Fibroblast of lung (primary cell): ENCODE results near the gene ANKRD28. TPM values are rescaled to one million over a fixed set of nuclear protein-coding genes. Genes with fewer than 3 reads are reported as not detected.
A peak's percentile ranks its signal among the peaks of the same experiment; 100 is the strongest.

Experiments
- DNase-seq, 2 donors: peaks; one replicate each; pipeline versions ENCODE4 v3.0.0 to v3.0.0-alpha.2; 2010; ENCODE audit warnings: low read depth in 2 of 2
- H2AFZ ChIP-seq: 2 replicates; pipeline ENCODE4 v1.5.1; 2012; ENCODE audit warnings: low read length, control low read depth, inconsistent platforms
- H3K27ac ChIP-seq: 2 replicates; pipeline ENCODE4 v1.5.1; 2011; ENCODE audit warnings: low read length, control low read depth; ENCODE audit not compliant: insufficient read depth
- H3K27me3 ChIP-seq: 2 replicates; pipeline ENCODE4 v1.5.1; 2011; ENCODE audit warnings: mild to moderate bottlenecking, low read length; ENCODE audit not compliant: control insufficient read depth, insufficient read depth
- H3K36me3 ChIP-seq: 2 replicates; pipeline ENCODE4 v1.5.1; 2011; ENCODE audit warnings: low read length; ENCODE audit not compliant: control insufficient read depth, insufficient read depth
- H3K4me1 ChIP-seq: 2 replicates; pipeline ENCODE4 v1.5.1; 2011; ENCODE audit warnings: low read length; ENCODE audit not compliant: control insufficient read depth, insufficient read depth; ENCODE audit errors: extremely low read depth
- H3K4me2 ChIP-seq: 2 replicates; pipeline ENCODE4 v1.5.1; 2011; ENCODE audit warnings: low read length, control low read depth; ENCODE audit not compliant: insufficient read depth; ENCODE audit errors: extremely low read depth
- H3K4me3 ChIP-seq, 4 experiments: fragments of 200-600 bp in 1 of 4; sonication (generic) in 1 of 4; replicated peaks in 1 of 4; 2 replicates each; pipeline ENCODE4 v1.5.1; 2011 to 2016; ENCODE audit warnings: low read length in 4 of 4, low read depth in 3 of 4, mild to moderate bottlenecking in 3 of 4, control low read depth in 2 of 4, inconsistent platforms in 1 of 4, mixed read lengths in 1 of 4; ENCODE audit not compliant: insufficient read depth in 1 of 4; ENCODE audit errors: control extremely low read depth in 1 of 4
- H3K79me2 ChIP-seq: 2 replicates; pipeline ENCODE4 v1.5.1; 2012; ENCODE audit warnings: mild to moderate bottlenecking, low read length, inconsistent platforms; ENCODE audit not compliant: control insufficient read depth, insufficient read depth
- H3K9ac ChIP-seq: 2 replicates; pipeline ENCODE4 v1.5.1; 2011; ENCODE audit warnings: mild to moderate bottlenecking, low read length, control low read depth; ENCODE audit not compliant: insufficient read depth
- H3K9me3 ChIP-seq: 2 replicates; pipeline ENCODE4 v1.5.1; 2012; ENCODE audit warnings: low read depth, low read length; ENCODE audit not compliant: control insufficient read depth, insufficient read depth
- H4K20me1 ChIP-seq: 2 replicates; pipeline ENCODE4 v1.5.1; 2011; ENCODE audit warnings: low read length; ENCODE audit not compliant: control insufficient read depth, insufficient read depth; ENCODE audit errors: extremely low read depth
- EZH2 ChIP-seq: IDR thresholded peaks from 2 replicates; pipeline ENCODE4 v1.5.1; 2012; ENCODE audit warnings: low read length, control low read depth, mild to moderate bottlenecking; ENCODE audit errors: missing control alignments
- polyA plus RNA-seq, 2 donors: library from polyadenylated mRNA; depleted of rRNA in 1 of 2; stranded (reverse) in 1 of 2; unstranded in 1 of 2; fragments of >200 nt; gene quantifications; 2 replicates each; pipeline ENCODE4 v1.2.1, GENCODE V29; 2011 to 2012; ENCODE audit warnings: missing spikeins in 1 of 2
- total RNA-seq: library from RNA; depleted of rRNA; stranded (reverse); fragments of >200 nt; gene quantifications from 2 replicates; pipeline ENCODE4 v1.2.1, GENCODE V29; 2014
- TF ChIP-seq, protein P1 (sequence below), 2 donors: IDR thresholded peaks in 1 of 2; conservative IDR thresholded peaks in 1 of 2; 1 replicate in 1 of 2; 2 replicates in 1 of 2; pipeline ENCODE4 v1.5.1; 2011 to 2012; ENCODE audit warnings: low read length in 2 of 2, control low read depth in 1 of 2, inconsistent platforms in 1 of 2, low read depth in 1 of 2, mild to moderate bottlenecking in 1 of 2

Gene ANKRD28
- total and polyA plus RNA-seq, 2 donors (not counting 1 experiment from before 2014, with no cell fraction given) = 82.3 to 222 TPM

DNA sequence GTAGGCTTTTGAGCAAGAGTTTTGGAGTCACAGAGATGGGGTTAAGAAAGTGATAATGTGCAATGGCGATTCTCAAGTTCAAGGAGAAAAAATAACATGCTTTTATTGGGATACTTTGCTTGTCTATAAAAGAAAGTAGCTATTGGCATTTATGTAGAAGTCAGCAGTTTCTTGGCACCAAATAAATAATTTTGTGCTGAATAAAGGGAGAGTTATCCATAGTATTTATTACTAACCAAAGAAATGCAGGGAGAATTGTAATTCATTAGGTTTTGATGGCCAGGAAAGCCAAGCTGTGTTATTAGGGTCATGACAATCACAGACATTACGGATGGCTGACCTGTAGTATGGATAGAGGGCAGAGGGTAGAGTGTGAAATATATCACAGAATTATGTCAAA is 163.1 kb downstream of the ANKRD28 start:
- Histone ChIP-seq H2AFZ (no peak overlapping the region), H3K27ac (peak overlapping the region; percentile 96), H3K36me3 (no peaks in the 10 kb centered on the region), H3K27me3 (no peaks in the 10 kb centered on the region), H4K20me1 (no peaks in the 10 kb centered on the region), H3K4me3 (no peak overlapping the region), H3K4me1 (peaks cover 40% of the 10 kb centered on the region), H3K9me3 (no peaks in the 10 kb centered on the region), H3K79me2 (no peaks in the 10 kb centered on the region), H3K9ac (no peak overlapping the region), H3K4me2 (no peak overlapping the region)
- no peak for TF ChIP-seq EZH2
- TF ChIP-seq, protein P1, sequence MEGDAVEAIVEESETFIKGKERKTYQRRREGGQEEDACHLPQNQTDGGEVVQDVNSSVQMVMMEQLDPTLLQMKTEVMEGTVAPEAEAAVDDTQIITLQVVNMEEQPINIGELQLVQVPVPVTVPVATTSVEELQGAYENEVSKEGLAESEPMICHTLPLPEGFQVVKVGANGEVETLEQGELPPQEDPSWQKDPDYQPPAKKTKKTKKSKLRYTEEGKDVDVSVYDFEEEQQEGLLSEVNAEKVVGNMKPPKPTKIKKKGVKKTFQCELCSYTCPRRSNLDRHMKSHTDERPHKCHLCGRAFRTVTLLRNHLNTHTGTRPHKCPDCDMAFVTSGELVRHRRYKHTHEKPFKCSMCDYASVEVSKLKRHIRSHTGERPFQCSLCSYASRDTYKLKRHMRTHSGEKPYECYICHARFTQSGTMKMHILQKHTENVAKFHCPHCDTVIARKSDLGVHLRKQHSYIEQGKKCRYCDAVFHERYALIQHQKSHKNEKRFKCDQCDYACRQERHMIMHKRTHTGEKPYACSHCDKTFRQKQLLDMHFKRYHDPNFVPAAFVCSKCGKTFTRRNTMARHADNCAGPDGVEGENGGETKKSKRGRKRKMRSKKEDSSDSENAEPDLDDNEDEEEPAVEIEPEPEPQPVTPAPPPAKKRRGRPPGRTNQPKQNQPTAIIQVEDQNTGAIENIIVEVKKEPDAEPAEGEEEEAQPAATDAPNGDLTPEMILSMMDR (conservative IDR thresholded peaks at IDR 0.05 in 1 of 2, IDR thresholded peaks at IDR 0.05 in 1 of 2; ENCODE audit: low read depth in 1 of 2, low read length in 2 of 2) = no peak
- peak in 1 of 2 donors; percentile 54 for DNase-seq

DNA sequence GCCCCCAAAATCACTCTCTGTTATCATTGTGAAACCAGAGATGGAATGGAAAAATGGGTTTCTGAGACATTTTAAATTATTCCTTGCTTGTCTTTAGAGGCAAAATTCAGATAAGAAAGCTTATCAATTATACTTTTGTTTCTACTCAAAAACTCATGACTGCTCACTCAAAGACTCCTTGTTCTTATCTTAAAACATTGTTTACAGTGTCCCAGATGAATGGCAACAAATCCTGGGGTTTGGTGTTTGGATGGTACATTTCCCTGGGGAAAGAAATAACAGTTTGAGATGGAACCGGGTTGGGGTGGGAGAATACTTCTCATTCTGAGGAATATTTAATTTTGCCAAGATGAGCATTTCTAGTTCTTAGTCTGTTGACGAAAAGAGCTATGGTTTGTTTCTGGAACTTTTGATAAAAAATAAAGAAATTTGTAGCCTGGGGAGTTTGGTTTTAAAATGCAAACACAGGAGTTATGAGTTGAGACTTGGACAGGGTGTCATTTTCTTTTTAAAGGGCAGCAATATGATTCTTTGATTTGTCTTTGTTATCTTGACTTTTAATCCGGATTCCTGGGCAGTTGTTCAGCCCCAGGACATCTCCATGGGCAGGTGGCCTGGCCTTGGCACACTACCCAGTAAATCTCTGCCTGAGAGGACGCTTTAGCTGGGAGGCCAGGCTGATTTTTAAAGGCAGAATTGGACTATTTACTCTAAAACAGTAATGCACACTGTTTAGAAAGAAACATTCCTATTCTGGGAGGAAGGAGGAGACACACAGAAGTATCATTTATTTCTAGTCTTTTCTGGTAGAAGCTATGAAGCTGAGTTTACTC is 163.8 kb downstream of the ANKRD28 start:
- Histone ChIP-seq H4K20me1 (no peaks in the 10 kb centered on the region), H3K27me3 (no peaks in the 10 kb centered on the region), H3K4me2 (peak overlapping the region; percentile 33), H3K36me3 (no peaks in the 10 kb centered on the region), H3K79me2 (no peaks in the 10 kb centered on the region), H3K9ac (no peak overlapping the region), H3K9me3 (no peaks in the 10 kb centered on the region), H3K27ac (peak overlapping the region; percentile 96), H2AFZ (no peak overlapping the region), H3K4me1 (peaks cover 40% of the 10 kb centered on the region), H3K4me3 (no peak overlapping the region)
- TF ChIP-seq EZH2 = no peak
- TF ChIP-seq, protein P1 (conservative IDR thresholded peaks at IDR 0.05 in 1 of 2, IDR thresholded peaks at IDR 0.05 in 1 of 2; ENCODE audit: low read depth in 1 of 2, low read length in 2 of 2) = no peak
- DNase-seq = peak; percentile 19 to 59

DNA sequence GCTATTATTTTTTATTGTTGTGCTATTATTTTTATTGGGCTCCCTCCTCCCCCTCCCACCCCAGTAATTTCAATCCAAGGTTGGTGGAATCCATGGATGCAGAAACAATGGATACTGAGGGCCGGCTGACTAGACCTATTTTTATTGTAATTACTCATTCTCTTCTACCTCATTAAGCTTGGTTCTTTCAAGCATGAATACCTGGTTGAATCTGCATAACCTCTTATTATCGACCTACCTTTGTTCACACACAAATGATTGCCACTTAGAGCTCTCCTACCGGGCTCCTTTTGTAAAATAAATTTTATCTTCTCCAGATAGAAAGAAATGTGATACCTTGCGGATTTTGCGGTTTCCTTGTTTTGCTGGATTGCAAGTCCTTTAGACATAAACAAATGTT is 164.6 kb downstream of the ANKRD28 start:
- peaks cover 40% of the 10 kb centered on the region for H3K4me1 ChIP-seq
- TF ChIP-seq EZH2 = no peak
- TF ChIP-seq, protein P1 (conservative IDR thresholded peaks at IDR 0.05 in 1 of 2, IDR thresholded peaks at IDR 0.05 in 1 of 2; ENCODE audit: low read depth in 1 of 2, low read length in 2 of 2) = no peak

More for the DNA sequence above, 164.6 kb downstream of the ANKRD28 start:
- H3K9ac ChIP-seq = no peak overlapping the region
- no peak overlapping the region for H3K4me2 ChIP-seq
- no peaks in the 10 kb centered on the region for H3K79me2 ChIP-seq
- H3K27me3 ChIP-seq = no peaks in the 10 kb centered on the region
- no peak overlapping the region for H2AFZ ChIP-seq
- H3K36me3 ChIP-seq = no peaks in the 10 kb centered on the region
- H3K4me3 ChIP-seq = no peak overlapping the region
- DNase-seq = no peak
- H4K20me1 ChIP-seq = no peaks in the 10 kb centered on the region
- H3K9me3 ChIP-seq = no peaks in the 10 kb centered on the region
- H3K27ac ChIP-seq = no peak overlapping the region
